Inflammatory macrophage treated with lipopolysaccharide for 1 hour (primary cell): ENCODE results near the gene R3HDM2.

Experiments used
- DNase-seq, 2 donors: peaks; one replicate each; pipeline ENCODE4 v3.0.0-alpha.2; 2020 to 2022

Gene R3HDM2

DNA sequence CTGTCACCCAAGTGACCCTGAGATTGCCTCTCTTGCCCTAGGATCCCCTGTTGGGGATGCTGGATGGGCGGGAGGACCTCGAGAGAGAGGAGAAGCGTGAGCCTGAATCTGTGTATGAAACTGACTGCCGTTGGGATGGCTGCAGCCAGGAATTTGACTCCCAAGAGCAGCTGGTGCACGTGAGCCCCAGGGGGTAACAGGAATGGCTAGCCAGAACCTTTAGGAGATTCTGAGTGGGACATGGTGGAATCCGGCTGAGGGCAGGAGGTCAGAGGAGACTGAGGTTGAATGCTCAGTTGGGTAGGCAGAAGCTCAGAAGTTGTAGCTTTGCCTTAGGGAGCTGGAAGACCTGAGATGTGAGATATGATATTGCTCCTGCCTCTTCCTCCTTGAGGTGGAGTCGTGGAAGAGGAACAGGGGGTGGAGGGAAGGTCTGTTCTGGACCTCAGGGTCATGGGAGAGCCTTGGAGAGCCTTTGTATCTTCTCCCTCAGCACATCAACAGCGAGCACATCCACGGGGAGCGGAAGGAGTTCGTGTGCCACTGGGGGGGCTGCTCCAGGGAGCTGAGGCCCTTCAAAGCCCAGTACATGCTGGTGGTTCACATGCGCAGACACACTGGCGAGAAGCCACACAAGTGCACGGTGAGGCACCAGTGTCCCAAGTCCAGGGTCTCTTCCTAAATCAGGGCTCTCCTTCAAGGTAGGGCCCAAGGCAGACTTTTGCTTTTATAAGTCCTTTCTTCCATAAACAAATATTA is 35.1 kb upstream of the R3HDM2 start:
- DNase-seq, result no peak

DNA sequence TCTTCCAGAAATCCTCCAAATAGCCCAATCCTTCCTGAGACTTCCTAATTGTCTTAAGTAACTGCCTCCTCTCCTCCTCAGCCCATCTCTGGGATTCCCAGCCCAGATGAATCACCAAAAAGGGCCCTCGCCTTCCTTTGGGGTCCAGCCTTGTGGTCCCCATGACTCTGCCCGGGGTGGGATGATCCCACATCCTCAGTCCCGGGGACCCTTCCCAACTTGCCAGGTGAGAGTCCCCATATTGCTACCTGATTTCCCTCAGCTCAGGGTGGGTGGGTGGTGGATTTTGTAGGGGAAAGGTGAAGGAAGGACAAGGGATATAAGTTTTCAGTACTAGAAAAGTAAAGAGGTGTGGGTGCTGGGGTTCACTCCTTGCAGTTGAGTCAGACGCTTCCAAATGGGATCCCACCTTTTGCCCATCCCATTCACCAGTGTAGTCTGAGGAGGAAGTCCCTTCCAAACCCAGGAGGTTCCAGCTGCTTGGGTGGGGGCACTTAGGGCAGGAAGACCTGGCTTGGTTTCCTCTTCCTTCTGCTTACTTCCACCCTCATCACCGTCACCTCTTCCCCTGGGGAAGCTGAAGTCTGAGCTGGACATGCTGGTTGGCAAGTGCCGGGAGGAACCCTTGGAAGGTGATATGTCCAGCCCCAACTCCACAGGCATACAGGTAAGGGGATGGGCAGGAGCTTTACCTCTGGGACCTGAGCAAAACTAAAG is 34.3 kb upstream of the R3HDM2 start:
- DNase-seq, result no peak

DNA sequence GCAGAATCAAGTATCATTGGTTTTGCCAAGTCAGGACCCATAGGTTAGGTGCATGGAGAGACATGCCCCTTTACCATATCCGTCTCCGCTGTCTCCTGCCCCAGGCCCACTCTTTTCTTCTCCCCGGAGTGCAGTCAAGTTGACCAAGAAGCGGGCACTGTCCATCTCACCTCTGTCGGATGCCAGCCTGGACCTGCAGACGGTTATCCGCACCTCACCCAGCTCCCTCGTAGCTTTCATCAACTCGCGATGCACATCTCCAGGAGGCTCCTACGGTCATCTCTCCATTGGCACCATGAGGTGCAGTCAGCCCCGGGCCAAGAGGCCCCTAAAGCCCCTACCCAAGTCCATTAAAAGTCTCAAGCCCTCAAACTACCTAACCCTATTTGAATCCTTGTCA is 33.7 kb upstream of the R3HDM2 start:
- no peak for DNase-seq

DNA sequence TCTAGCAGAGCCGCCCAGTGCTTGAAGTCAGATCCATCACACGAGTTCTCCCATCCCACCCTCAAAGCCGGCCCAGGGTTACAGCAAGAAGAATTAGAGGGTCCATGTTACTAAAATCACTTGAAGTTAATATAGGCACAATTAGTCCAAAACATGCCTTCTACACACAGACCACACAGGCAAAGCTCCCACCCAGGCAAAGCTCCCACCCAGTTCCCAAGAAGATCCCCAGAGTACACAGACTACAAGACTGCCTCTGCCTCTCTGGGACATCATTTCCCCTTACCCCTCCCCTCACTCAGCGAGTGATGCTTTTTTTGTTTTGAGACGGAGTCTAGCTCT is 32.0 kb upstream of the R3HDM2 start:
- no peak for DNase-seq

DNA sequence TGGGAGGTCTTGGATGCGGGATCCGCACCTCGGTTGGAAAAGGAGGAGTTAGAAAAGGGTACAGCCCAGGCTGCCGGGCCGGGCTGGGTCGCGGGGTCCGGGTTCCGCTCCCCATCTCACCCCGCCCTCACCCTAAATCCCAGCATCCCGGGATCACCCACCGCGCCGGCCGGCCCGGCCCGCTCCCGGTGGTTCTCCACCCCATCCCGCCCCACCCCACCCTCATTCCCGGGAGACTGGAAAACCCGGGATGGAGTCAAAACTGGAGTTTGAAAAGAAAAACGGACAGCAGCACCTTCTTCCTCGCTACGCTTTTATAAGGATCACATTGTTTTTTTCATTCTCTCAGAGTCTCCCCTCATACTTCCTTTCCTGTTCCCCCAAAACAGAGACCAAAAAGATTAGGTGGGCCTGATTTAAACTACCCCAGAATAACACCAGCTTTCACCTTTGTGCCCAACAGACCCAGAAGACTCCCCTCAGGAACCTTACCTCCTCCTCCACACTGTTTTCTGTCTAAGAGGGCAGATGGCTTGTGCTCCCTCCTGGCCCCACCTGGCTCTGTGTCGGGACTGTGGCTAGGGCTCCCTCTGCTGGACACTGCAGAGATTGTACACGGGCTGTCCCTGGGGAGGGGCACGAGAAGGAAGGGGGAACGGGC is 31.5 kb upstream of the R3HDM2 start:
- peak; percentile 62 to 89 for DNase-seq

DNA sequence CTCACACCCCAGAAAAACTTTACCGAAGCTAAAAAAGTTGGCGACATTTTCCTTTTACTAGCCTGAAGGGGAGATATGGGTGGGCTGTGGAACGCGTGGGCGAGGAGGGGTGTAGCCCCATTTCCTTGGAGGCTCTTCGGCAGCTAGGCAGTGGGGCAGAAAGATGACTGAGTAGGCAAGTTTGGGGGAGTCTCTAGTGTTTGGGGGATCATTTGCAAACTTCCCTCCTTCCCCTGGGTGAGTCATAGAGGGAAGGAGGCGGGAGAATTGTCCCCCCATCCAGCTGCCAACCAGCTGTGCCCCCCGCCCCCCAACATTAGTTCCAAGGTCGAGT is 31.0 kb upstream of the R3HDM2 start:
- no peak for DNase-seq

DNA sequence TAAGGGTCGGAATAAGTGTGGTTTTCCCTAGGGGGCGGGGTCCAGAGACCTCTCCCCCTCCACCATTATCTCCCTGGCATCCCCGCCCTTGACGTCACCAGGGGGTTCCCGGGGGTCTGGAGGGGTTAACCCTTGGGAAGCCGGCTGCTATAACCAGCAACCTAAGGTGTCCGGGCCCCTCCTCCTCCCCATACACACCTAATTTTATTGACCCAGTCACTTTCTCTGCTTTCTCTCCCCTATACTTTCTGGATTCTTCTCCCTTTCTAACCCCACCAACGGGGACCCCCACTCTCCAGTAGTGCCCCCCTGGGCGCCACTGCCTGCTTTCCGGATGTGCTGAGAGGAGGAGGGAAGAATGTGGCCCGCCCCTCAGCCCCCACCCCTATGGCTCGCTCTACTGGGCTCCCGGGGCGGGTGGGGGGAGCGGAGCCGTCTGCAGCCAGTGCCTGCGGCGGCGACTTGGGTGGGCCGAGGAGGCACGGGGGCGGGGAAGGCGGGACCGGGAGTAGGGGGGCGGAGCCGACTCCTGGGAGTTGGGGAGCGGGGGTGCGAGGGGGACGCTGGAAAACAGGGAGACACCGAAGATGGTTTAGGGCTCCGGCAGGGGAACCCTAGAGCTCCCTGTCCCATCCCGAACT is 30.6 kb upstream of the R3HDM2 start:
- no peak for DNase-seq

DNA sequence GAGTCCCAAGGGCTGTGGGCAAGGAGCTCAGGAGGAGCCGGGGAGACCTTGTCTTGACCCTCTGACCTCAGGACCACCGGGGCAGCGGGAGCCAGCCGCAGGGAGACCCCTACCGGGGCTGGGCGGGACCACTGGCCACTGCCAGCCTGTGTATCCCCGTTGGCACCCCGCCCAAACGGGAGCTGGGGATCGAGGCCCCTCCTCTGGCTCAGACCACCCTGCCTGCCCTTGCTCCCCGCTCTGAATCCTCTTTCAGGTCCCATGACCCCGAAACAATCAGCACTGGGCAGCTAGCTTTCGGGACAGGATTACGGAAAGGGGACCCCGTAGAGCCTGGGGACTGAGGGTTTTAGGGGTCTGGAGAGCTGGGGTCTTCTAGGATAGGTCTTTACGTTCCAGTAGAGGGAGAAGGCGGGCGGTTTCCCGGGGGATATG is 30.0 kb upstream of the R3HDM2 start:
- no peak for DNase-seq

DNA sequence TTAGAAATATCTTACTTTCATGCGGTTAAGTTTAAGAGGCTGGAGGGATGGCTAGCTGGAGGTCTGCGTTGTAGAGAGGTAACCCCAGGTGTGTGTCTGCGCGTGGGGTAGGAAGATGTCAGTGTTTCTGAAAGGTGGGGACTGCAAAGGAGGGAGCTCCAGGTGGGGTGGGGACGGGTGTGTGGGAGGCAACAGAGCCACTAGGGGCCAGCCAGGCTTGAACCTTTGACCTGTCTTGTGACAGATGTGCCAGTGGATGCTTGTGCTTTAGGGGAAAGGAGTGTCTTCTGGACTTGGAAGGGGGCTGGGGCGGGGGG is 29.6 kb upstream of the R3HDM2 start:
- DNase-seq, result no peak

DNA sequence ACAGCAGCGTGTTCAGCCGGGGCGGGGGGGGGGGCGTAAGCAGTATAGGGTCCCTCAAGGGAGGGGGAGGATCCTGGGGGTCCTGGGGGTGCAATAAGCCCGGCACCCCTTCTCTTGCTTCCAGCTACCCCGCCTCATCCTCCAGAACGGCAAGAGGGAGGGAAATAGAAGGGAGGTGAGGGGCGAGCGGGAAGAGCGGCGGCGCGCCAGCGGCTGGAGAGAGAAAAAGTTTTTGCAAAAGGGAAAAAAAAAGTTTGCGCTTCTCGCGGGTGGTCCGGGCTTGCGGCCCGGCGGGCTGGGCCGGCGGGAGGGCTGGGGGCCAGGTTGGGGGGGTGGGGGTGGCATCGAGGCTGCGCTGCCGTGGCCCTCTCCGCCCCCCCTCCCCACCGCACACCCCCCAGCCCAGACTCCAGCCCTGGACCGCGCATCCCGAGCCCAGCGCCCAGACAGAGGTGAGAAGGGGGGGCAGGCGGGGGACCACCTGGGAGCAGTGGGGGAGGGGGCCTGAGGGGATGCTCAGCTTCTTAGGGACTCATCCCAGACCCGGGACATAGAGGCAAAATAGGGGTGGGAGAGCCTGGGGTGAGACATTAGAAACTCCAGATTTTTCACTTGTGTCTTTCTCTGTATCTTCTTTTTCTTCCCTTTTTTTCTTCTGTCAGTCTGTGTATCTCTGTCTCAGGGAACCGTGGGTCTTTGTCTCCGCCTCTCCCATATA is 29.1 kb upstream of the R3HDM2 start, which contains the start of gene GLI1:
GLI1 (plus strand) TSS at position 36 of the 718 bp plus-strand sequence. CDS start 3,907 bp downstream, outside the sequence.
- DNase-seq, result no peak

DNA sequence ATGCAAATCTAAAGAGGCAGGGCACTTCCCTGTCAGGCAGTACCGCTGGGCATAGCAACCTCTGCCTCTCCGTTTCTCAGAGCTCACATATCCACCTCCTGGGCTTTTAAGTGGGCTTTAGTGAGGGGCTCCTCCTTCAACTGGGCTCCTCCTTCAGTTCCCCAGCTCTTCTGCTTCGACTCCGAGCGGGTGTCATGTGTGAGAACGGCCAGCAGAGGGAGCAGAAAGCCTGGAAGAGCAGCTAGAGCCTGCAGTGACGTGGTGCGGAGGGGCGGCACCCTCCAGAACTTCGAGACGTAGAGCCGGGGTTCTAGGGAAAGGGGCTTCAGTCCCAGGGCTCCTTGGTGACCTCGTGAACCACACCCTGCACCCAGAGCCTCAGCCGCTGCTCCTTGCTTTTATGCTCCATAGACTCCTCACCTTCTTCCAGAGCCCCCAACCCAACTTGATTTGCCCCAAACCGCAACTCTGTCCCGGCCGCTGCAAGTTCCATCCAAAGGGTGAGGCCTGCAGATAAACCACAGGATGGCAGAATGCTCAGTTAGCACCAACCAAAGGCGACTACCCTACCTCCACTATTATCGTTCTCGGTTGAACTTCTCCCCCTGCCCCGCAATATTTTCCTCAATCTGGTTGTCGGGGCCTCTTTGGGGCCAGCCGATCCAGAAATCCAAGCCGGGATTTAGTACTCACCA is 28.4 kb upstream of the R3HDM2 start:
- peak; percentile 89 to 97 for DNase-seq

DNA sequence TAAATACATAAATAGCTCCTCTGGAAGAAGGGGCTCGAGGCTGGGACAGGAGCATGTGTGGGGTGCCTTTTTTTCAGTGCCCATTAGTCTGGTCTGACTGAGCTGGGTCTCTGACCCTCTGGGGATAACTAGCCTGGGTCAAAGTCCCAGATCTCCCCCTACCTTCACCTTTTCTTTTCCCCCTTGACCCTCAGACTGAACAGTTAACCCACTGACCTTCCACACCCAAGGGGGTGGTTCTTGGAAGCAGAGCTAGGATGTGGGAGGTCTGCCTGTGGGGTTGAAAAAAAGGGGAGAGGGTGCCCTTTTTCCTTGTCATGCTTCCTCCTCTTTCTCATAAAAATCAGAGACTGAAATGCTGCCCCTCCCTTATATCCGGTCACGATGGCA is 27.8 kb upstream of the R3HDM2 start:
- no peak for DNase-seq

DNA sequence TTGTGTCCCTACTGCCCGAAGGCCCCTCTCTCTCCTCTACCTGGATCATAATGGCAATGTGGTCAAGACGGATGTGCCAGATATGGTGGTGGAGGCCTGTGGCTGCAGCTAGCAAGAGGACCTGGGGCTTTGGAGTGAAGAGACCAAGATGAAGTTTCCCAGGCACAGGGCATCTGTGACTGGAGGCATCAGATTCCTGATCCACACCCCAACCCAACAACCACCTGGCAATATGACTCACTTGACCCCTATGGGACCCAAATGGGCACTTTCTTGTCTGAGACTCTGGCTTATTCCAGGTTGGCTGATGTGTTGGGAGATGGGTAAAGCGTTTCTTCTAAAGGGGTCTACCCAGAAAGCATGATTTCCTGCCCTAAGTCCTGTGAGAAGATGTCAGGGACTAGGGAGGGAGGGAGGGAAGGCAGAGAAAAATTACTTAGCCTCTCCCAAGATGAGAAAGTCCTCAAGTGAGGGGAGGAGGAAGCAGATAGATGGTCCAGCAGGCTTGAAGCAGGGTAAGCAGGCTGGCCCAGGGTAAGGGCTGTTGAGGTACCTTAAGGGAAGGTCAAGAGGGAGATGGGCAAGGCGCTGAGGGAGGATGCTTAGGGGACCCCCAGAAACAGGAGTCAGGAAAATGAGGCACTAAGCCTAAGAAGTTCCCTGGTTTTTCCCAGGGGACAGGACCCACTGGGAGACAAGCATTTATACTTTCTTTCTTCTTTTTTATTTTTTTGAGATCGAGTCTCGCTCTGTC is 26.1 kb upstream of the R3HDM2 start:
- DNase-seq, result no peak

DNA sequence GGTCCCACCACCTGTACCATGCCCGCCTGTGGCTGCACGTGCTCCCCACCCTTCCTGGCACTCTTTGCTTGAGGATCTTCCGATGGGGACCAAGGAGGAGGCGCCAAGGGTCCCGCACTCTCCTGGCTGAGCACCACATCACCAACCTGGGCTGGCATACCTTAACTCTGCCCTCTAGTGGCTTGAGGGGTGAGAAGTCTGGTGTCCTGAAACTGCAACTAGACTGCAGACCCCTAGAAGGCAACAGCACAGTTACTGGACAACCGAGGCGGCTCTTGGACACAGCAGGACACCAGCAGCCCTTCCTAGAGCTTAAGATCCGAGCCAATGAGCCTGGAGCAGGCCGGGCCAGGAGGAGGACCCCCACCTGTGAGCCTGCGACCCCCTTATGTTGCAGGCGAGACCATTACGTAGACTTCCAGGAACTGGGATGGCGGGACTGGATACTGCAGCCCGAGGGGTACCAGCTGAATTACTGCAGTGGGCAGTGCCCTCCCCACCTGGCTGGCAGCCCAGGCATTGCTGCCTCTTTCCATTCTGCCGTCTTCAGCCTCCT is 25.4 kb upstream of the R3HDM2 start:
- no peak for DNase-seq

DNA sequence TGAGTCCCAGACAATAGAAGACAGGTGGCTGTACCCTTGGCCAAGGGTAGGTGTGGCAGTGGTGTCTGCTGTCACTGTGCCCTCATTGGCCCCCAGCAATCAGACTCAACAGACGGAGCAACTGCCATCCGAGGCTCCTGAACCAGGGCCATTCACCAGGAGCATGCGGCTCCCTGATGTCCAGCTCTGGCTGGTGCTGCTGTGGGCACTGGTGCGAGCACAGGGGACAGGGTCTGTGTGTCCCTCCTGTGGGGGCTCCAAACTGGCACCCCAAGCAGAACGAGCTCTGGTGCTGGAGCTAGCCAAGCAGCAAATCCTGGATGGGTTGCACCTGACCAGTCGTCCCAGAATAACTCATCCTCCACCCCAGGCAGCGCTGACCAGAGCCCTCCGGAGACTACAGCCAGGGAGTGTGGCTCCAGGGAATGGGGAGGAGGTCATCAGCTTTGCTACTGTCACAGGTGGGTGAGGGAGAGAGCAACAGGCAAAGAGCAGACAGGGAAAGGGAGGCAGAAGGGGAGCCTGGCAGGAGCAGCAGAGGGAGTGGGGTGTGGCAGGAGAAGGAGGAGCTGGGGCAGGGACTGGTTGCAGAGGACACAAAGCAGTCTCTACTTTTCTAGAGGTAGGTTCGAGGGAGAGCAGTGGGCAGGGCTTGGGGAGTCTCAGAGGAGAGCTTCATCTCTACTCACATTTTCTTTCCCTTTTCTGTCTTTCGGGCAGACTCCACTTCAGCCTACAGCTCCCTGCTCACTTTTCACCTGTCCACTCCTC is 24.7 kb upstream of the R3HDM2 start:
- no peak for DNase-seq

DNA sequence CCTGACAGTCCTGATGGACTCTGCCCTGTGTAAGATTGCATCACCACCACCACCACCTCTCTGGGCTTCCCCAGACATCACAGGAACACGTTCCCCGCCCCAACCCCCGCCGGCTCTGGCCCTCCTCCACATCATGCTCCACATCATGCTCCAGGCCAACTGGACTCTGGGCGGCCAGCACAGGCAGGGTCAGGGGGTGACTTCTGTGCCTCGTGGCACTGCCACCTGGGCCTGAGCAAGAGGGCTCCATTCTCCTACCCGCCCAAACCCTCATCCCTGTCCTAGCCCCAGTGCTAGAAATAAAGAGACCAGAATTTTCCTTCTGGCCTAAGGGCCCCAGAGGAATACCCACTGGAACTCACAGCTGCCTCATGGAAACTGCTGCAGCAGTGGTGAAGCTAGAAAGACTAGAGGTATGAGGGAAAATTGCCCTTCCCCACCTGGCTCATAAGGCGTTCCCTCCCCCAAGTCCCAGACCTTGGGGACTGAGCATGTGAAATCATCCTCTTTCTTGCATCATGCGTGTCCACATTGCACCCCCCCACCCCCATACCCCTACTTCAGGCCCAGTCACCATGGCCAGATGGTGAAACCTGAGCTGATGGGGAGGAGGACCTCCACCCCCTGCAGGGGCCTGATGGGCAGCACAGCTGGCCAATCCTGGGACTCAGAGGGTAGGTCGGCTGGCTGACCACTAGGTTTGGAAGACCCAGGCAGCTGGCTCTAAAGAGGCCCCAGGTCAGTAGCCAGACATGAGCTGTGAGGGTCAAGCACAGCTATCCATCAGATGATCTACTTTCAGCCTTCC is 23.9 kb upstream of the R3HDM2 start, which contains the start of gene INHBE:
INHBE (plus strand) TSS at position 742 of the 808 bp plus-strand sequence. CDS start 230 bp downstream, outside the sequence.
- peak; percentile 63 to 85 for DNase-seq

DNA sequence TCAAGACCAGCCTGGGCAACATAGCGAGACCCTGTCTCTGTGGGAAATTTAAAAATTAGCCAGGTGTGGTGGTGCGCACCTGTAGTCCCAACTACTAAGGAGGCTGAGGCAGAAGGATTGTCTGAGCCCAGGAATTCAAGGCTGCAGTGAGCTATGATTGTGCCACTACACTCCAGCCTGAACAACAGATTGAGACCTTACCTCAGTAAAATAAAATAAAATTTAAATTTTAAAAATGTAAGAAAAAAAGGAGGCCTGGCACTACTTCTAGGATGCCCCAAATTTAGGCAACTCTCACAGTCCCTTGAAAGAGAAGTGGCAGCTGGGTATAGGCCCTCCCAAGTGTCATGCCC is 23.3 kb upstream of the R3HDM2 start:
- DNase-seq, result no peak

DNA sequence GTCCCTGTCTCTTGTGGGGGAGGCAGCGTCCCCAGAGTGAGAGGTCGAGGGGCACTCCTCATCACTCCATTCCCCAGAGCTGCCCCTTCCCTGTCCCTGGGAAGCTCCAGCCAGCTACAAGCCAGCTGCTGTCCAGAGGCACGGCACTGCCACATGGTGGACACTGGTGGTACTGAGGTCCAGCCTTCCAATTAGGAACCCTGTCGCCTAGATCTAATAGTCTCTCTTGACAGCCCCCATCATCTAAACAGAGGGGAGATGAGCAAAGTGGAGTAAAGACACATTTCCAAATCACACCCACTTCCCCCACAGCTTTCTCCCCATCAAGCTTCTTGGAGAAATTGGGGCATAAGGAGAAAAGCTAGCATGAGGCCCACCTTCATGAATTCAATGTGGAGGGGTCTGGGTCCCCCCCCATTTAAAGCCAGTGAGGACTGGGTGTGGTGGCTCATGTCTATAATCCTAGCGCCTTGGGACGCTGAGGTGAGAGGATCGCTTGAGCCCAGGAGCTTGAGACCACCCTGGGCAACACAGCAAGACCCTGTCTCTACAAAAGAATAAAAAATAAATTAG is 22.2 kb upstream of the R3HDM2 start:
- peak; percentile 52 to 88 for DNase-seq
